ENCODE results near the gene DUSP8.

The DUSP8 gene

DNA sequence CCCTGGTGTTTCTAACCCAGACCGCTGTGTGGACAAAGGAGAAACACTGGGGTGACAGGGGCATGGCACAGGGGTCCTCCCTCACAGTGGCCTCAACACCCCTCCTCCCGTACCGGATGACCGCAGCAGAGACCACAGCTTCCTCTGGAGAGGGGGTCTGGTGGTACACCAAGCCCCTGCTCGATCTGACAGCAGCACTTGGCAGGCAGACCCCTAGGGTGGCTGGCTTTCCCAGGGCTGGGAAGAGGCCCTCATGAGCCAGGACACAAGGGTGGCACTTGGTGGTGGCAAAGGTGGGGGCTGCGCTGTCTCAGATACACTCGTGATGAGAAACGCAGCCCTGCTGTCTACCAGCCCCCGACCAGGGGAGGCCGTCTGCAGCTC, 38.7 kb downstream of the DUSP8 start:
- DNase-seq (ENCODE audit: low spot score) (no peak), FAIRE-seq (no peak)

DNA sequence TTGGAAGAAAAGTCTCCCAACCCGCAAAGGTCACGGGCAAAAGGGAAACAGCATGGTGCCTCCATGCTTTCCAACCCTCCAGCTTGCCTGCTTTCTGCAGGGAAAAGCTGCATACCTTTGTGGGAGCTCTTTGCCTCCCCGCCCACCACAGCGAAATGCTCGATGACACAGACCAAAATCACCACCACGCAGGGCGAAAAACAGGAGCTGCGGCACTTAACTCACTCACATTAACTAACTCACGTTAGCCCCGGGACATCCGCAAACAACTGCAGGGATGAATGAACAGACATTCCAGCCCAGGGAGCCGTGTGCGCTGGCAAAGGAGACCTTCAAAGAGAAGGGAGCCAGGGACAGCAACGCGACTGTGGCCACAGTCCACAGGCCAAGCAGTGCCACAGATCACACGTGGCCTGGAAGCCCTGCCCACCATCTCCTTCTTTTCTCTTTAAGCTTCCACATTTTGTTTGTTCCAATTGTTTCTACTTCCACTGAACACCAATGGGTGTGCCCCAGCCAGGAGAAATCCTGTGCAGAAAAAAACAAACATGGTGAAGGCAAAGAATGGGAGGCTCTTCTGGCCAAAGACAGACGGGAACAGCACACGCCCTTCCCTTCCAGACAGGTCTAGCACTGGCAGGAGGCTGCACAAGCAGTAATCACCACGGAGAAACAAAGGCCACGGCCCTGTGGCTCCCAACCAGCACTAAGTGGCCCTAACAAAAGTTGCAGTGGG, 39.3 kb downstream of the DUSP8 start:
- no peak for FAIRE-seq
- no peak for DNase-seq (ENCODE audit: low spot score)

DNA sequence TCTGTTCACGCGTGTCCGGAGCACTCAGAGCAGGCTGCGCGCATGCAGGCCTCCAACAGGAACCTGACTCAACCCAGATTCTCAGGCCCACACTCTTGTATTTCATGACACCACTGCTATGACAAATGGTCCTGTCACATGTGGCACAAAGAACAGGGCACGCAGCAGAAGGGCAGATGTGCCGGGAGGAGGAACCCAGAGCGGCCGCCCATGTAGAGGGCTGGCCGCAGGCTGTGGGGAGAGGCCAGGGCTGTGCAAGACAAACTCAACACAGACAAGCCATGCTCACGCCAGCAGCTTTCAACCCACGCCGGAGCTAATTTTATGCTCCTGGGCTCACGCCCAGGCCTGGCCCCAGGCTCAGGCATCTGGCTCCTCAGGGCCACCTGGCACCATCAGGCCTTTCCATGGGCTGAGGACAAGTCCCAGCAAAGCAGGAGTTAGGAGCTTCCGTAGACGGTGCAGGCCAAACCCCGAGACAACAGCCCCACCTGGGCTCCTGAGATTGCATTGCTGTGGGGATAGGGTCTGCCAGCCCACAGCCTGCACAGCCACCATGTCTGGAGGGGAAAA, 40.0 kb downstream of the DUSP8 start:
- FAIRE-seq (no peak), DNase-seq (ENCODE audit: low spot score) (no peak)

GRCh38 chr11:1531449-1532013, 40.5 kb downstream of the DUSP8 start:
- no peak for DNase-seq (ENCODE audit: low spot score)
- FAIRE-seq = no peak

DNA sequence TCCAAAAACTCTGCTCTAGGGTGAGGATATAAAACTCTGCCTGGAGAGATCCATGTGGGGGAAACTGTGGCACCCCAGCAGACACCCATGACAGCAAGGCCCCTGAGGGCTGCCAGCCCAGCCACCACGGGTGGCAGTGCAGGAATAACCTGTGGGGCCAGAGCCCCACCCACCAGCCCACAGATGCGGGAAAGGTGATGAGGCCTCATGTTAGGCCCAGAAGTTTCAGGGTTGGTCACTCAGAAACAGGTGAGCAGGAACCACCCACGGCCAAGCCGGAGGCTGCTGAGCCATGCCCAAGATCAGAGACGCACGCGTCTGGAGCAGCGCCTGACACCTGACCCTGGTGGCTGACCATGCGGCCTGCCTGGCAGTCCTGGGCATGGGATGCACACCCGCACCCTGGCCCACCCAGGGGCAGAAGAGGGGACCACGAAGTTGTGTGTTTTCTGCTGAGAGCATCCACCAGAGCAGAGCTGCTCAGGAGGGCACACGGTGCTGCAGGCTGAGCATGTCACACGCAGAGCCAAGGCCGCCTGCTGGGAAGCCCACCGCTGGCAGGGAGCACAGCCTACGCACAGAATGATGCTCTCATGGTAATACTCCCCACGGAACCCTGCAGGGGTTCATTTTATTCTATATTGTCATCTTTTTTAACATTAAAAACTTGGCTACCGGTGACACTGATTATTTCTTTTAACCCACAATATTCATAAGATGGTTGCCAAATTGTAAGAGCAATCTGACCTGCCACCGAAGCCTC, 41.2 kb downstream of the DUSP8 start:
- no peak for DNase-seq (ENCODE audit: low spot score)
- FAIRE-seq = no peak

GRCh38 chr11:1529774-1530173, 42.3 kb downstream of the DUSP8 start:
- FAIRE-seq = no peak
- DNase-seq (ENCODE audit: low spot score) = no peak

GRCh38 chr11:1529286-1529685, 42.8 kb downstream of the DUSP8 start:
- DNase-seq (ENCODE audit: low spot score) (no peak), FAIRE-seq (no peak)

GRCh38 chr11:1528710-1529109, 43.4 kb downstream of the DUSP8 start:
- FAIRE-seq = no peak

GRCh38 chr11:1526785-1527184, 45.3 kb downstream of the DUSP8 start:
- DNase-seq (ENCODE audit: low spot score) (no peak), FAIRE-seq (no peak)

More at GRCh38 chr11:1528710-1529109, 43.4 kb downstream of the DUSP8 start:
- DNase-seq (ENCODE audit: low spot score) = no peak

DNA sequence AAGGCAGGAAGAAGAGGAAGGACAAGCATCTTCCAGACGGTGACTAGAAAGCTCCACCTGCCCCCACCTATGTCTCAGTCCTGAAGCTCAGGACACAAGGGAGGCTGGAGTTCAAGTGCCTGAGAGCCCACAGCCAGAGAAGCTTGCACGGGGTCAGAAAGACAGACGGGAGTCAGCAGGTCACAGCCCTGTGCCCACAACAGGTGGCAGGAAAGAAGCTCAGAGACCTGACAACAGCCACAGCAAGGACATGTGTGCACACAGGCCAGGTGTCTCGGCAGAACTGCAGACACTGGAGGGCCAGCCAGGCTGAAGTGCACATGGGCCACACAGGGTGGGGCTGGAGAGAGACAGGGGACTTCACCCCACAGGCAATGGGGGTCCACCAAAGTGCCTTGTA, 48.3 kb downstream of the DUSP8 start:
- no peak for DNase-seq (ENCODE audit: low spot score)
- no peak for FAIRE-seq

GRCh38 chr11:1523077-1523476, 49.0 kb downstream of the DUSP8 start:
- FAIRE-seq (no peak), DNase-seq (ENCODE audit: low spot score) (no peak)

DNA sequence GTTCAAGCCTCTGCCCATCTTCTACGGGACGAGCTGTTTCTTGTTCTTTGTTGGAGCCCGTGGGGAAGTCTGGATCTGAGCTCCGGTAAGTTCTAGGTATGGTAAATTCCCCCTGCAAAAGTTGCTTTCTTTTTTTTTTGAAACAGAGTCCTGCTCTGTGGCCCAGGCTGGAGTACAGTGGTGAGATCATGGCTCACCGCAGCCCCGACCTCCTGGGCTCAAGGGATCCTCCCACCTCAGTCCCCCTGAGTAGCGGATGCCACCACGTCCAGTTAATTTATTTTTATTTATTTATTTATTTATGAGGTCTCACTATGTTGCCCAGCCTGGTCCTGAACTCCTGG, 50.0 kb downstream of the DUSP8 start:
- FAIRE-seq (no peak), DNase-seq (ENCODE audit: low spot score) (no peak)

GRCh38 chr11:1521382-1522080, 50.5 kb downstream of the DUSP8 start:
- DNase-seq (ENCODE audit: low spot score) (no peak), FAIRE-seq (no peak)

GRCh38 chr11:1520663-1521267, 51.3 kb downstream of the DUSP8 start:
- no peak for FAIRE-seq
- DNase-seq (ENCODE audit: low spot score) = no peak

- FAIRE-seq = no peak
- no peak for DNase-seq (ENCODE audit: low spot score)
Observed at GRCh38 chr11:1520209-1520662, 51.8 kb downstream of the DUSP8 start.

DNA sequence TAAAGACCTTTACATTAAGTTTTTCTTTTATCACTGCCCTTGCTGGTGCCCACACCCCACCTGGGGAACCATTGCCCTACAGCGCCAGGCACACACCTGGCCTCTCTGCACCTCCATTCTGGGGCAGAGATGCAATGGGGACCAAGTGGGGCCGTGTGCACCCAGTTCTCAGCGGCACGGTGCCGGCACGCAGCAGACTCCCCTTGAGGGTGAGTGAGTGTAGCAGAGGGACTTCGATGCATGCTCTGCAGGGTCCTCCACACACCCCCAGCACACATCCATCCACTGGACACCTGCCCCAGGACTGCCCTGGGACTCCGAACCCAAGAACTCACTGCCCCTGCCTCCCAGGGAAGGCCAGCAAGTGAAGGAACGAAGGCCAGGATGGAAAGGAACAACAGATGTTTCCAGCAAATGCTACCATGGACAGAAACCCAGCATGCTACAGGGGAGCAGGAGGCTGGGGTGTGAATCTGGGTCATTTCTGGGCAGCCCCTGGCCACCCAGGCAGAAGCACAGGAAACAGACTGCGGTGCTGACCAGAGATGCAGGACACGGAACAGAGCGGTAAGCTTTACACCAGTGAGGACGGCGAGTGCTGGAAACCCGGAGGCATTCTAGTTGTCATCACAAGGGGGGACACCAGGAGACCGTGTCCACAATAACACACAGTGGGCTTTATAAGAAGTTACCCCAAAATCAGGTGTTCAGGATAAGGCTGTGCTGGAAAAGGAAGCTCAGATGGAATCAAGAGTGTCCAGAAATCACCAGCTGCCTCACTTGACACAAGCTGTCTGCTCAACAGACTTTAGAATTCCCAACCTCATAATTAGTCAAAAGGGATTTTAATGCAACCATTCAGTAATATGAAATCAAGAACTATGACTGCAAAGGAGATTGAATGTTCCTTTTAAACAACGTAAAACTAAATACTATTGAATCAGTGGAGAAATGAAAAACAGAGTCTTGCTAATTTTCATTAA, 52.8 kb downstream of the DUSP8 start:
- FAIRE-seq (no peak), DNase-seq (ENCODE audit: low spot score) (no peak)

- FAIRE-seq (no peak), DNase-seq (ENCODE audit: low spot score) (no peak)
Observed at GRCh38 chr11:1518301-1518700, 53.8 kb downstream of the DUSP8 start.

DNA sequence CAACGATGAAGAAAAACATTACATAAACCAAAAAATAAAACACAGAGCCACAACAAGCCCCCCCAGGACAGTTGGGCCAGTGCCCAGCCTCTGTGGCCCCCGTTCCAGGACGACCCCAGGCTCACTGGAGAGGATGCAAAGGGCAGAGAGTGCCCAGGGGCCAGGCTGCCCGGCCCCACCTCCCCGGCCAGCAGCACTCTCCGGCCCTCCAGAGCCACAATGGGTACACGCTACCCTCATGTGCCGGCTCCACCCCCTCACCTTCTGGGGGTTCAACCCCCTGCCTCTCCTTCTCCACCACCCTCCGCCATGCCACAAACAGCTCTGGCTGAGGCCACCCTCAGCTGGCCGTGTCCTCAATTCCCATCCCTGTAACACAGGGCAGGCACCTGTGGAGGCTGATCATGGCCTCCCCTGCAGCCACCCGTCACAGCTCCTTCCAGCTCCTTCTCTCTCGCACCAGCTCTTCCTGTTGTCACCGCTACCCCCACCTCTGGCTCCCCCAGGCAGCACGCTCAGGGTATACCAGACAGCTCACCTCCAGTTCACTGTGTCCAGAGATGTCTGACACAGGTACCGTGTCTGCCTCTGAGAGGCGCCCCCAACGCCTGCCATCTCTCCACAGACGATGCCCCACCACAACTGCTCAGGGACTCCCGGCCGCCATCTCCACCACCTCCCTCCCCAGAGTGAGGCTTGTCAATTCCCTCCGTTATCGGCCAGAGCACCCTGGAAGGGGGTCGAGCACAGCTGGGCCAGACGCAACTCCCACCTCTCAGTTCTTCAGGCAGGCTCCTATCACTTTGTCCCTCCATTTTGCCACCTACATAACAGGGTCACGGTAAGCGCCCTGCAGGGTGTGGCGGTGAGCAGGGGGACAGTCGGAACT, 54.7 kb downstream of the DUSP8 start:
- no peak for DNase-seq (ENCODE audit: low spot score)
- no peak for FAIRE-seq

Measured in RCC 7860 (cell line).